ENCODE measurements around the gene GPN2. TPM values are rescaled to one million over a fixed set of nuclear protein-coding genes. Genes with fewer than 3 reads are reported as not detected.
"Not testable (repeated sequence)": the region's sequence is repeated elsewhere in the genome, so short reads cannot be mapped to it uniquely, and the experiment has no call there.

The GPN2 gene
- total RNA-seq, 2 donors from 2014 or later = 29.5 to 56.1 TPM

DNA sequence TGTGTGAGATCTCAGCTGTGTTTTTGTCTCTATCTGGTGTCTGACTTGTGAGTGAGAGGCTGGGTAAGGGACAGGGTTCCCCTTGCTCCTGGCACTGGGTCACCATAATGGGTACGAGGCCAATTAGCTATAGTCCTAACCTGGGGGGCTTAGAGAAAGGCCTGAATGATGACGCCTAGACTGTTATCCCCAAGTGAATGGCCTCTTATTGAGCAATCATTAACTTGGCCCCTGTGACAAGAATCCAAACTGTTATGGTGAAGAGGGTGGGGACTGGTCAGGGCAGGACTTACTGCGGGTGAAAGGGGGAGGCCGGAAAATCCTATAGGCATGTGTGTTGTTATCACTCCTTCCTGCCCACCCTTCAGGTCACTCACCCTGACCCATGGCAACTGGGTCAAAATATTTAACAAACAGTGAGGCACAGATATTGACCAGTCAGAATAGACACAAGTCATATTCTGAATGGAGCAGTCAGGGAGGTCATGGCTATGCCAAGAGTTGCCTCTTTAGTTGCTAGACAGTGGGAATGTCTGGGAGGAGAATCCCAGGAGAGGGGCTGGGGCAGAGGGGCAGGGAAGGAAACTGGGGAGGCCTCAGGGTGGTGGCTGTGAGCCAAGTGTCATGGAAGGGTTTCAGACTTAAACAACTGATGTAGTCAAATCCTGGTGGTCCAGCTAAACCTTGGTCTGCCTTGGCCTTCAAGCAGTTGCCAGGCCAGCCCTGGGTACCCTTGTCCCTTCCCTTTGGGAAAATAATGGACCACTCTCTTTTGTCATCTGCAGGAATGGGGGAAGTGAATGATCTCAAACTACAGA, 20.5 kb upstream of the GPN2 start:
- no peak for ATAC-seq
- Mint-ChIP-seq H3K9me3 (no peaks in the 10 kb centered on the region), H3K27ac (no peak overlapping the region), H3K36me3 (no peaks in the 10 kb centered on the region)
- DNase-seq (ENCODE audit: low spot score in 2 of 2) = no peak

DNA sequence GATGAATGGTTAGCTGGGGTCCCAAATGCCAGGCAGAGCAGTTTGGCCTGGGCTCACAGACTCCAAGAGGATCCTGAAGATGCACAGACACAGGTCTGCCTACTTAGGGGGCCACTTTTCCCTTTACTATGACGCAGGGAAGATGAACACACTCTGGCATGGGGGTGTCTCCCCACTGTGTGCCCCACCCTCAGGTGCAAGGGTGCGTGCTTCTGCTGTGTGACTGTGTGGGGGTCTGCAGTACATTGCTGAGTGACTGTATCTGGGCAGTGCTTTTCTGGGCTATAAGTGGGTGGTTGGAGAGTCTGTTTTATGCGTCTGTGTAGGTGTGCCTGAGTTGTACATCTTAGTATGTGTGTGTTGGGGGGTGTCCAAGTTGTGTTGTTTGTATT, 19.9 kb upstream of the GPN2 start:
- DNase-seq (ENCODE audit: low spot score in 2 of 2) = no peak
- Mint-ChIP-seq H3K27ac (no peak overlapping the region), H3K9me3 (no peaks in the 10 kb centered on the region), H3K36me3 (no peaks in the 10 kb centered on the region)
- ATAC-seq = no peak

DNA sequence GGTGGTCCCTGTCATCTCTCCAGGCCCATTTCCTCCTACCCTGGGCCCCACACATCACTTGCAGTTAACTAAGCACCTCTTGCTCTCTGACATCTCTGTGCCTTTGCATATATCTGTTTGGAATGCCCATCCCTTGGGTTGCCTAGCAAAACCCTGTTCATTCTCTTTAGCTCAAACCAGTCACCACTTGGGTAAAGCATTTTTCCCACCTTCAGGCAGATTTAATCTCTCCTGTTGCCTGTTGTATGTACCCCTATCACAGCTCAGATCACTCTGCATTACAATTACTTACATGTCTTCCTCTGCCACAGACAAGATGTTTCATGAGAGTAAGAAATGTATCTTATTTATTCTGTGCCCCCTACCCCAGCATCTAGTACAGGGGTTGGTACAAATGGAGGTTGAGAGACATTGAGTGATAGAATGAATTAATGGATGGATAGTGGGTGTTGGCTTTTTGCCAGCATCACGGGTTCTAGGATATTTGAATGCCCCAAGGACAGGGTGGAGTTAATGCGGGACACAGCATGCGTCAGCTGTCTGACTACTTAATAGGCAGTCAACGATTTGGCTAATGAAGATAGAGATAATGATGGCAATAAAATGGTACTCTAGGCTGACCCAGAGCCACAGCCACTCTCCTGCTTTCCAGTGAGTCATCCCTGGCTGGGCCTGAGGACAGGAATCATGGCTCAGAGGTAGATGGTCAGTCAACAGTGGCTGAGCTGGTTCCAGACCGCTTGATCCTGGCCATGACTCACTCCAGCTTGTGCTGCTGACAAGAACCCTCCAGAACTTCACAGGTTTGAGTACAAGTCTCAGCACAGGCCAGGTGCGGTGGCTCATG, 17.2 kb upstream of the GPN2 start:
- H3K36me3 Mint-ChIP-seq = no peaks in the 10 kb centered on the region

DNA sequence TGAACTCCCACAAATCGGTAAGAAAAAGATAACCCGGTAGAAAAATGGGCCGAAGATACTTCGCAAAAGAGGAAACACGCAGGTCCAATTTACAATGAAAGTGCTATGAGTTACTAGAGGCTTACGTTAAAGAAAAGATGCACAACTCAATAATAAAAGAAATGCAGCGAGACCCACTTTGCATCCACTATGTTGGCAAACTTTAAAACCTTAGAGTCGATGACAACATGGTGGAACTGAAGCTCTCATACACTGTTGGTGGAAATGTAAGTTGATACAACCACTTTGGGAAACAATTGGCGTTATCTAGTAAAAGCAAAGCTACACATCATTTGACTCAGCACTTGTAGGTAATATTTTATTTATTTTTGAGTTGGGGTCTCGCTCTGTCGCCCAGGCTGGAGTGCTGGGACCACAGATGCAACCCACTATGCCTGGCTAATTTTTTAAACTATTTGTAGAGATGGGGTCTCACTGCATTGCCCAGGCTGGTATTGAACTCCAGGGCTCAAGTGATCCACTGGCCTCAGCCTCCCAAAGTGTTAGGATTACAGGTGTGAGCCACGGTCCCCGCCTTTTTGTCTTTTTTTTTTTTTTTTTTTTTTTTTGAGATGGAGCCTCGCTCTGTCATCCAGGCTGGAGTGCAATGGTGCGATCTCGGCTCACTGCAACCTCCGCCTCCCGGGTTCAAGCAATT, 10.9 kb upstream of the GPN2 start:
- peaks cover 13 to 16% of the 10 kb centered on the region in 2 donors for H3K36me3 Mint-ChIP-seq
- no peaks in the 10 kb centered on the region for H3K9me3 Mint-ChIP-seq
- ATAC-seq (no peak), DNase-seq (ENCODE audit: low spot score in 2 of 2) (no peak)
- peak overlapping the region; percentile 98 to 100 for H3K27ac Mint-ChIP-seq

More for the DNA sequence above, 17.2 kb upstream of the GPN2 start:
- DNase-seq (ENCODE audit: low spot score in 2 of 2) (no peak), ATAC-seq (no peak)
- Mint-ChIP-seq H3K27ac (no peak overlapping the region), H3K9me3 (no peaks in the 10 kb centered on the region)

DNA sequence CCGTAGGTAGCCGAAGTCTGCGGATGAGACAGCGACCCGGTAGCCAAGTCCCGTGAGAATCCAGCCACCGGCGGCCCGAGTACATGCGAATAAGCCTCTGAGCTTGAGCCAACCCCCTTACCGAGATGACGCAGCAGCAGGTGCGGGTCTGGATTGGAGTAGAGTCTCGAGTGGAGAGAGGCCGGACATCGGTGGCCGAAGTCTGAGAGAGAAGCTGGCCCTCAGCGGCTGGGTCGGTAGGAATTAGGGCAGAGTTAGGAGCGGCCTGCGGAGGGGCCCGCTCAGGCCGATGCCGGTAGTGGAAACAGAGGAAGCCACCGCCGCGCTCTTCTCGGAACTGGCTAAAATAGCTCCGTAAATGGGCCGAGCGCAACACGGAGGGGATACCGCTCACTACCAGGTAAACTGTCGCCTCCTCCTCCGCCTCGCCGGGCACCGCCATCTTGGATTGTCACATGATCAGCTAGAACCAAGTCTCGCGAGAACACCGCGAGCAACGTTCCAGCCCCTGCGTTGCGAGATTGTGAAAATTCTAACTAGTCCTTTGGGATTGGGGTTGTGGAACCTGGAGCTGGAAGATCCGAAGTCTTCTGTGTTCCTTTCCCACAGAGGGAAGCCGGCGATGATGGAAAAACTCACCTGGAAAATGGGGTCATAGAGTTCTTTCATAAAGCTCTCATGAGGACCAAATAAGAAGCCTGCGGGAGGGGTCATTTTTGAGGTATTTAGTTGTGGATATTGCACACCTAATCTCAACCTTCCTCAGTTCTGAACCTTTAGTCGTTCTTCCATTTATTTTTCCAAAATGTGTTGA, 10.1 kb upstream of the GPN2 start, which contains the start of gene GPATCH3:
TSS of gene GPATCH3 (minus strand) at position 467 of the 814 bp plus-strand sequence. CDS start at position 442, 25 bp downstream.
- ATAC-seq (peak; percentile 92 to 93), DNase-seq (ENCODE audit: low spot score in 2 of 2) (peak; percentile 86 to 87)
- Mint-ChIP-seq H3K36me3 (peaks cover 13 to 16% of the 10 kb centered on the region in 2 donors), H3K9me3 (no peaks in the 10 kb centered on the region), H3K27ac (peak within 1 kb of the TSS; percentile 98 to 100)

DNA sequence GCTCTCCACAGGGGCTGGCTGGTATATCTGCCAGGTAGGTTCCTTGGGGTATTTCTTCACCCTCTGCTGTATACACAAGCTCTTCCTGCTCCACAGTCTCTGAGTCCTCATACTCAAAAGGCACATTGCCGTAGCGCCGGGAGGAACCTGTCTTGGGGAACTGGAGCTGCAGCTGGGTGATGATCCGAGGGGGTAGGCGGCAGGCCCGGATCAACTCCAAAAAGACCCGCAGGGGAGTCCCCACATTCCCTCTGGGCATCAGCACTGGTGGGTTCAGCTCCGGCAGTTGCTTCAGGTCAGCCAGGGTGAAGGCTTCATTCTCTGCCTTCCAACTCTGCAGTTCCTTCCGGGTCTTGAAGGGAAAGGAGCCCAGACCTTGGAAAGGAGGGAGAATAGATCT, 7.3 kb upstream of the GPN2 start:
- no peaks in the 10 kb centered on the region for H3K9me3 Mint-ChIP-seq
- H3K27ac Mint-ChIP-seq = peak overlapping the region in 1 of 2 donors; percentile 4
- H3K36me3 Mint-ChIP-seq = peaks cover 16 to 24% of the 10 kb centered on the region in 2 donors
- DNase-seq (ENCODE audit: low spot score in 2 of 2) = no peak
- ATAC-seq = no peak

DNA sequence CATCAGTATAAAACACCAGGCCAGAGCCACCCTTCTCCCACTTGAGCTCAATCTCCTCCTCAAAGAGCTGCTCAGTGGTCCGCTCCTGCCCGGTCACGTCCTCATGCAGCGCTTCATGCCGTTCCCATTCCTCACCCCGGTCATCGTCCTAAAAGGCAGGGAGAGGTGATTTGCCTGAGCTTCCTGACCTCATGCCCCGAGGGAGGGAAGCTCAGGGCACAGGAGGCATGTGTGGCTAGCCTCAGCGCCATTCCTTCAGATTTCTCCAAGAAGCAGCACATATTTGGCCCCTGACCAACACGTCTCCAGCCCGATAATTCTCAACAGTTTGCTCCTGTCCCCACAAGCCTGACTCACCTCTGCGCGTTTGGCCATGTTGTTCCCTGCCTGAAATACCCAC, 4.2 kb upstream of the GPN2 start:
- no peak for ATAC-seq
- Mint-ChIP-seq H3K9me3 (no peaks in the 10 kb centered on the region), H3K36me3 (peaks cover 9 to 26% of the 10 kb centered on the region in 2 donors), H3K27ac (peak overlapping the region; percentile 22 to 90)
- no peak for DNase-seq (ENCODE audit: low spot score in 2 of 2)

DNA sequence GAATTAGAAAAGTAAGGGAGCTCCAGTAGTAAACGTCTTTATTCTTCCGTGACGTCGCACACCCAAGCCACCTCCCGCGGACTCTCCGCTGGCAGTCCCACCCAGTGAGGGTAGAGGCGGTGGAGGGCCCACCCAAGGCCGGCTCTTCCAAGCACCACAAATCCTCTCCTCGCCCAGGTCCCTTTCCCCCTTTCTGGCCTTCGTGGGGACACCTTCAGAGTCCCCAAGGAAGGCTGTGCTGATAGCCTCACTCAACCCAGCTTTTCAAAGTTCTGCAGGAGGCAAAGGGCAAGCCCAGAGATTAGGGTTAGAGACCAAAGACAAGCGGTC, 349 bp upstream of the GPN2 start:
- peak overlapping the region; percentile 96 to 97 for H3K27ac Mint-ChIP-seq
- peaks cover 16 to 39% of the 10 kb centered on the region in 2 donors for H3K36me3 Mint-ChIP-seq

DNA sequence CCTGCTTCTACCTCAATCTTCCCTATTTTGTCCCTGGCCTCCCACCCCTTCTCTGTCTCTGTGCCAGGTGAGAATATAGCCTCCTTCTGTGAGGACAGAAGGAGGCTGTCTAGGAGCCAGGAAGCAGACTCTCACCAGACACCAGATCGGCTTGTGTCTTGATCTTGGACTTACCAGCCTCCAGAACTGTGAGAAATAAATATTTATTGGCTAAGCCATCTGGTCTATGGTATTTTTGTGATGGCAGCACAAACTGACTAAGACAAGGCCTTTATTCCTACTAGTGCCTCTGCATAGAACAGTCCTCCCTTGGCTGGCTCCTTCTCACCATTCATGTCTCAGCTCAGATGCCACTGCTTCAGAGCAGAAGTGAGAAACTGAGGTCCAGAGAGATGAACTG, 1.9 kb downstream of the GPN2 start:
- Mint-ChIP-seq H3K36me3 (peaks cover 23 to 47% of the 10 kb centered on the region in 2 donors), H3K27ac (peak overlapping the region; percentile 87 to 96), H3K9me3 (no peaks in the 10 kb centered on the region)
- DNase-seq (ENCODE audit: low spot score in 2 of 2) (no peak), ATAC-seq (no peak)

More for the DNA sequence above, 349 bp upstream of the GPN2 start:
- DNase-seq (ENCODE audit: low spot score in 2 of 2) (no peak), ATAC-seq (peak; percentile 28 to 45)
- no peaks in the 10 kb centered on the region for H3K9me3 Mint-ChIP-seq

DNA sequence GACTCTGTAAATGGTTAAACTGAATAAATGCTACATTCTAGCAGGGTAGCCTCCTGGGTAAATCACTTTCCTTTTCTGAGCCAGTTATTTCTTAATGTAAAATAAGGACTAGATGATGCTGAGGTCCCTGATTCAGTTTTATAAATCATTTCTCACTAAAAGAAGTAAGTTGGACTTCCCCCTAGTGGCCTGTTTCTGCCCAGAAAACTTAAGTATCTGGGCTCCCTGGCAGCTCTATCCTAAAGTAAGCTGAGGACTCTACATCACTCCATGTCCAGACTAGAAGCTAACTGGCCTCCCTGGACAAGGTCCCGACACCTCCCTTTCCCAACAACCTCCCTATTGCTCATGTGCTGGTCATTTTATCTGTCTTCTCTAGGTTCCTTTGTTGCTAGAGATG, 3.0 kb downstream of the GPN2 start:
- no peaks in the 10 kb centered on the region for H3K9me3 Mint-ChIP-seq
- no peak for DNase-seq (ENCODE audit: low spot score in 2 of 2)
- no peak overlapping the region for H3K27ac Mint-ChIP-seq
- no peak for ATAC-seq
- H3K36me3 Mint-ChIP-seq = peaks cover 31 to 46% of the 10 kb centered on the region in 2 donors

DNA sequence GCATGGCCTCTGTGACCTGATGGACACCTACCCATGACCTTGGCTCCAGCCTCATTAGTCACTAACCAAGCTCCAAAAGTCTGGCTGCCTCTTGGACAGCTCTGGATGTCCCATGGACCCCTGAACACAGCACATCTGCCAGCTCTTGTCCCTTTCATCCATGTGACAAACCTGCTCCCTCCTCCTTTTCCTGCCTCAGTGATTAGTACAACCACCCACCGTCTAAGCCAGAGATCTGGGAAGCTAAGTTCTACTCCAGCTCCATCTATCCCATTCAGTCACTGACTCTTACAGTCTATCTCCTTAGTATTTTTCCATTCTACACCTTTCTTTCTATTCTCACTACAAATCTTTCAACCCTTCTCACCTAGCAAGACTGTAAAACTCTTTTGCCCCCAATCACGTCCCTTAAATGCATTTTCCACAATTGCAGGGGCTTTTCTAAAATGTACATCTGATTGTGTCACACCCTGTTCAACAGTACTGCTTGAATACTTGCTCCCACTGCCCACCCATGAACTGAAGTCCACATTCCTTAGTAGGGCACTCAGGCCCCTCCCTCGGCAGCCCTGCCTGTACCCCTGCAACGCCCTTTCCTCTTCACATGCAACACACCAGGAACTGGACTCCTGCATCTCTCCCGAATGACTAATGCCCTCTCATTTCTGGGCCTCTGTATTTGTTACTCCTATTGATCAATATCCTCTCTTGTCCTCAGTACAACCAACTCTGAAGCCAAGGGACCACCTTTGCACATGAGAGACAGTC, 7.2 kb downstream of the GPN2 start:
- no peak overlapping the region for H3K27ac Mint-ChIP-seq
- H3K9me3 Mint-ChIP-seq = no peaks in the 10 kb centered on the region
- ATAC-seq = no peak
- no peak for DNase-seq (ENCODE audit: low spot score in 2 of 2)
- peaks cover 15 to 21% of the 10 kb centered on the region in 2 donors for H3K36me3 Mint-ChIP-seq

DNA sequence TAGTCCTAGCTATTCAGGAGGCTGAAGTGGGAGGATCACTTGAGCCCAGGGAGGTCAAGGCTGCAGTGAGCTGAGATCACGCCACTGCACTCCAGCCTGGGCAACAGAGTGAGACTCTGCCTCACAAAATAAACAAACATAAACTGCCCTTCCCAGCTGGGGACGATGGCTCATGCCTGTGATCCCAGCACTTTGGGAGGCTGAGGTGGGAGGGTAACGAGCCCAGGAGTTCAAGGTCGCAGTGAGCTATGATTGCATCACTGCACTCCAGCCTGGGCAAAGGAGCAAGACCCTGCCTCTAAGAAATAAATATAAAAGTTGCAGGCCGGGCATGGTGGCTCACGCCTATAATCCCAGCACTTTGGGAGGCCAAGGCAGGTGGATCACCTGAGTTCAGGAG, 8.5 kb downstream of the GPN2 start:
- H3K36me3 Mint-ChIP-seq = peaks cover 15 to 21% of the 10 kb centered on the region in 2 donors

DNA sequence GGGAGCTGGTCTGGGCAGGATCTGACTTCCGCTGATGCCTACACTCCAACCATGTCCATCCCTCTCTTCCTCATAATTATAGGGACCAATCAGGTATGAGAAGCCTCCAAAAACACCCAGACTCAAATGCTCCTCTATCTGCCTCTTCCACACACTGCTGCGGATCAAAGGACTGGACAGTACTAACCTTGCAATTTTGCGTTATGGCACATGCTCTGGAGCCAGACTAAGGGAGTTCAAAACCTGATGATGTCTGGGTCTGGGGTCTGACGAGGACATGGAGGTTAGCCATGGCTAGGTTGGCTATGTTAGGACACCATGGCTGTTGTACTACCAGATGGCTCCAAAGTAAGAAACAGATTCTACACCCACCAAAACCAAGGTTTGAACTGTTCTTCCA, 10.3 kb downstream of the GPN2 start:
- H3K36me3 Mint-ChIP-seq = peaks cover 11 to 14% of the 10 kb centered on the region in 2 donors
- no peaks in the 10 kb centered on the region for H3K9me3 Mint-ChIP-seq
- DNase-seq (ENCODE audit: low spot score in 2 of 2) (no peak), ATAC-seq (no peak)
- no peak overlapping the region for H3K27ac Mint-ChIP-seq

More for the DNA sequence above, 8.5 kb downstream of the GPN2 start:
- not testable (repeated sequence) for H3K27ac Mint-ChIP-seq; ATAC-seq; H3K9me3 Mint-ChIP-seq; DNase-seq (ENCODE audit: low spot score in 2 of 2)

DNA sequence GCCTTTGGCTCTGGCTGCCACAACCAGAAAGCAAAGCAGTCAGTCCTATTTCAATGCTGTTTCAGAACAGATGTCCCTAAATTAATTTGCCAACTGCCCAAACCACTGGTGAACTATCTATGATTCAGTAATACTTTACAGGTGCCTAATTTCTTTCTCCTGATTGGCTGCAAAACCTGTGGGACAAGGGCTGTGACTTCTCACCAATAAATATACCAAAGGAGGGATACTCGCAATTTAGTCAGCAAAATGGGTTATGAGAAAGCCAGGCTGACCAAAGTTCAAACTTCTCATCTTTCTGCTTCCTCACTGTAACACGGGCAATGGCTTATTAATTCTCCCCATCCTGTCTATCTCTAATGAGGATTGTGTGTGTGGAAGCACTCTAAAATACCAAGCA, 12.8 kb downstream of the GPN2 start:
- no peaks in the 10 kb centered on the region for H3K9me3 Mint-ChIP-seq
- ATAC-seq = no peak
- H3K36me3 Mint-ChIP-seq = no peaks in the 10 kb centered on the region
- no peak for DNase-seq (ENCODE audit: low spot score in 2 of 2)
- no peak overlapping the region for H3K27ac Mint-ChIP-seq

DNA sequence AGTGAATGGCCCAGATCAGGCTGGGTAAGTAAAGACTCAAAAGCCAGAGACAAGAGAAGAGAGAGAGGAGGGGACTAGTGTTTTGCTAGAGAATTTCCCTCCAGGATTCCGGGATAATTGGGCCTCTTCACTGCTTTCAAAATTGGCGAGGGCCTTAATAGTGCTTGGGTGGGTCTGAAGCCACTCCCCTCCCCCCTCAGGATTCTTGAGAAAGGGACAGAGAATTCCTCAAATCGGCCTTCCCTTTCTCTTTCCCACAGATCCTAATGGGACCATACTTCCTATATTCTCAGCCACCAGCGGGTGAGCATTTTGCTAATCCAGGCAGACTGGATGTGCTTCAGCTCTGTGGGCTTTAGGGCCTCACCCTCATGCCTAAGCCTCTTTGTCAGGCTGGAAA, 15.2 kb downstream of the GPN2 start:
- H3K9me3 Mint-ChIP-seq = no peaks in the 10 kb centered on the region
- H3K36me3 Mint-ChIP-seq = no peaks in the 10 kb centered on the region
- ATAC-seq (no peak), DNase-seq (ENCODE audit: low spot score in 2 of 2) (no peak)
- peak overlapping the region in 1 of 2 donors; percentile 52 for H3K27ac Mint-ChIP-seq
